Neural cell (in vitro differentiated cells): ENCODE results near the gene SLC36A3. TPM values are rescaled to one million over a fixed set of nuclear protein-coding genes. Genes with fewer than 3 reads are reported as not detected.

Source experiments
- H2AFZ ChIP-seq: fragments of 200-600, 300-800 bp; sonication (generic), shearing (Covaris generic); 2 replicates; pipeline ENCODE4 v1.6.0; 2014; ENCODE audit warnings: low read depth, mild to moderate bottlenecking, antibody characterized with exemption, low read length, moderate library complexity
- H3F3A ChIP-seq: fragments of 200-600 bp; shearing (Covaris generic); 2 replicates; pipeline ENCODE4 v1.6.1; 2016; ENCODE audit warnings: mild to moderate bottlenecking, moderate library complexity, mixed read lengths, antibody characterized with exemption, low read length; ENCODE audit not compliant: insufficient read depth, poor library complexity, severe bottlenecking
- H3K27ac ChIP-seq: fragments of 200-600, 300-800 bp; sonication (generic), shearing (Covaris generic); 2 replicates; pipeline ENCODE4 v1.5.1; 2014; ENCODE audit warnings: mild to moderate bottlenecking, low read length, moderate library complexity
- H3K27me3 ChIP-seq: fragments of 300-800, 200-600 bp; sonication (generic), shearing (Covaris generic); 2 replicates; pipeline ENCODE4 v1.6.0; 2014; ENCODE audit warnings: mild to moderate bottlenecking, low read depth, low read length, moderate library complexity; ENCODE audit not compliant: insufficient read depth
- H3K36me3 ChIP-seq: fragments of 300-800, 200-600 bp; sonication (generic), shearing (Covaris generic); 2 replicates; pipeline ENCODE4 v1.5.1; 2014; ENCODE audit warnings: mild to moderate bottlenecking, antibody characterized with exemption, low read length, moderate library complexity; ENCODE audit not compliant: insufficient read depth
- H3K4me2 ChIP-seq: fragments of 300-800, 200-600 bp; sonication (generic), shearing (Covaris generic); 2 replicates; pipeline ENCODE4 v1.6.0; 2014; ENCODE audit warnings: mild to moderate bottlenecking, low read length
- H3K4me3 ChIP-seq: fragments of 300-800, 200-600 bp; sonication (generic), shearing (Covaris generic); 2 replicates; pipeline ENCODE4 v1.5.1; 2014; ENCODE audit warnings: mild to moderate bottlenecking, low read length, moderate library complexity
- H3K79me2 ChIP-seq: fragments of 200-600 bp; shearing (Covaris generic); replicated peaks from 2 replicates; pipeline ENCODE4 v1.6.0; 2014; ENCODE audit warnings: mild to moderate bottlenecking, low read length, moderate library complexity; ENCODE audit not compliant: insufficient read depth
- H3K9ac ChIP-seq: fragments of 300-800, 200-600 bp; sonication (generic), shearing (Covaris generic); 2 replicates; pipeline ENCODE4 v1.6.1; 2016; ENCODE audit warnings: mild to moderate bottlenecking, low read length, mixed read lengths
- H3K9me2 ChIP-seq: fragments of 200-600 bp; shearing (Covaris generic); 2 replicates; pipeline ENCODE4 v1.6.1; 2016; ENCODE audit warnings: mild to moderate bottlenecking, low read length, mixed read lengths; ENCODE audit not compliant: insufficient read depth
- H3K9me3 ChIP-seq: fragments of 200-600, 300-800 bp; sonication (generic), shearing (Covaris generic); 2 replicates; pipeline ENCODE4 v1.6.1; 2016; ENCODE audit warnings: mild to moderate bottlenecking, mixed run types, low read length, moderate library complexity, mixed read lengths
- H4K20me1 ChIP-seq: fragments of 200-600 bp; shearing (Covaris generic); 2 replicates; pipeline ENCODE4 v1.6.1; 2016; ENCODE audit warnings: mild to moderate bottlenecking, mixed run types; ENCODE audit not compliant: insufficient read depth
- CTCF ChIP-seq: fragments of 450-650 bp; IDR thresholded peaks from 2 replicates; pipeline ENCODE4 v1.5.1; 2014; ENCODE audit warnings: antibody characterized with exemption, mild to moderate bottlenecking, moderate library complexity; ENCODE audit not compliant: poor library complexity, severe bottlenecking
- EP300 ChIP-seq: fragments of 450-650 bp; conservative IDR thresholded peaks from 2 replicates; pipeline ENCODE4 v1.6.1; 2014; ENCODE audit warnings: antibody characterized with exemption, mild to moderate bottlenecking, moderate library complexity; ENCODE audit not compliant: poor library complexity, severe bottlenecking
- EZH2 ChIP-seq: fragments of 200-600, 300-800 bp; shearing (Covaris generic), sonication (generic); IDR thresholded peaks from 2 replicates; pipeline ENCODE4 v1.6.1; 2014; ENCODE audit warnings: antibody characterized with exemption, low read length, borderline replicate concordance, mild to moderate bottlenecking; ENCODE audit not compliant: insufficient read depth, poor library complexity, severe bottlenecking
- MXI1 ChIP-seq: fragments of 450-650 bp; conservative IDR thresholded peaks from 2 replicates; pipeline ENCODE4 v1.6.1; 2014; ENCODE audit warnings: antibody characterized with exemption, mild to moderate bottlenecking; ENCODE audit not compliant: poor library complexity, severe bottlenecking
- POLR2AphosphoS5 ChIP-seq: IDR thresholded peaks from 2 replicates; pipeline ENCODE4 v1.6.1; 2012
- RAD21 ChIP-seq: fragments of 450-650 bp; conservative IDR thresholded peaks from 2 replicates; pipeline ENCODE4 v1.6.1; 2014; ENCODE audit warnings: antibody characterized with exemption, mild to moderate bottlenecking, moderate library complexity
- REST ChIP-seq: IDR thresholded peaks from 2 replicates; pipeline ENCODE4 v1.6.1; 2012; ENCODE audit warnings: borderline replicate concordance
- SMC3 ChIP-seq: fragments of 450-650 bp; conservative IDR thresholded peaks from 2 replicates; pipeline ENCODE4 v1.6.1; 2014; ENCODE audit warnings: antibody characterized with exemption, mild to moderate bottlenecking, moderate library complexity; ENCODE audit not compliant: poor library complexity
- TAF1 ChIP-seq: IDR thresholded peaks from 2 replicates; pipeline ENCODE4 v1.6.1; 2012; ENCODE audit warnings: low read depth
- polyA plus RNA-seq: library from polyadenylated mRNA; depleted of rRNA; stranded (reverse); fragments of >200 nt; gene quantifications from 2 replicates; pipeline ENCODE4 v1.2.3, GENCODE V29; 2014

SLC36A3 gene
- polyA plus RNA-seq, 1 donor from 2014 or later, result not detected

GRCh38 chr5:151298063-151298855, 5.3 kb downstream of the SLC36A3 start:
- TF ChIP-seq EP300 (no peak), CTCF (no peak), REST (no peak), SMC3 (no peak), MXI1 (no peak), POLR2AphosphoS5 (no peak), TAF1 (no peak), EZH2 (no peak), RAD21 (no peak)
- Histone ChIP-seq H4K20me1 (no peaks in the 10 kb centered on the region), H3K27ac (no peak overlapping the region), H3K4me3 (no peak overlapping the region), H3F3A (no peaks in the 10 kb centered on the region), H3K79me2 (no peaks in the 10 kb centered on the region), H3K27me3 (no peaks in the 10 kb centered on the region), H3K9ac (no peak overlapping the region), H3K9me2 (no peaks in the 10 kb centered on the region), H3K4me2 (no peak overlapping the region), H2AFZ (no peak overlapping the region), H3K9me3 (no peaks in the 10 kb centered on the region), H3K36me3 (no peaks in the 10 kb centered on the region)

GRCh38 chr5:151296974-151297373, 6.6 kb downstream of the SLC36A3 start:
- no peaks in the 10 kb centered on the region for H3F3A ChIP-seq
- H3K27me3 ChIP-seq, result no peaks in the 10 kb centered on the region
- H4K20me1 ChIP-seq, result no peaks in the 10 kb centered on the region
- no peak overlapping the region for H3K9ac ChIP-seq
- H3K36me3 ChIP-seq, result no peaks in the 10 kb centered on the region
- no peak overlapping the region for H3K4me3 ChIP-seq
- H3K79me2 ChIP-seq, result no peaks in the 10 kb centered on the region
- H3K9me2 ChIP-seq, result no peaks in the 10 kb centered on the region
- no peak overlapping the region for H2AFZ ChIP-seq
- no peak for TF ChIP-seq TAF1
- no peak for TF ChIP-seq EP300
- no peak for TF ChIP-seq MXI1
- TF ChIP-seq SMC3, result no peak
- TF ChIP-seq REST, result no peak
- no peak for TF ChIP-seq CTCF
- no peak for TF ChIP-seq RAD21
- TF ChIP-seq POLR2AphosphoS5, result no peak
- no peak for TF ChIP-seq EZH2
- H3K9me3 ChIP-seq, result no peaks in the 10 kb centered on the region
- no peak overlapping the region for H3K27ac ChIP-seq
- H3K4me2 ChIP-seq, result no peak overlapping the region
